Loucy (cell line): ENCODE data around the gene LRRC31.

ENCODE experiments used
- H2AFZ ChIP-seq: fragments of 200-600 bp; sonication (generic); 2 replicates; pipeline ENCODE4 v1.6.0; 2016; ENCODE audit warnings: antibody characterized with exemption, mild to moderate bottlenecking, low read length, moderate library complexity
- H3F3A ChIP-seq: fragments of 200-600 bp; 2 replicates; pipeline ENCODE4 v1.6.0; 2016; ENCODE audit warnings: antibody characterized with exemption, low read depth, mild to moderate bottlenecking
- H3K27me3 ChIP-seq: fragments of 200-600 bp; sonication (generic); 2 replicates; pipeline ENCODE4 v1.6.1; 2014; ENCODE audit warnings: low read length, mild to moderate bottlenecking; ENCODE audit not compliant: insufficient read depth, poor library complexity, severe bottlenecking
- H3K36me3 ChIP-seq: fragments of 200-600 bp; sonication (generic); 2 replicates; pipeline ENCODE4 v1.6.1; 2016; ENCODE audit warnings: low read length; ENCODE audit not compliant: insufficient read depth
- H3K4me1 ChIP-seq: fragments of 200-600 bp; sonication (generic); 2 replicates; pipeline ENCODE4 v1.5.1; 2014; ENCODE audit warnings: low read length, mild to moderate bottlenecking; ENCODE audit not compliant: insufficient read depth, poor library complexity, severe bottlenecking
- H3K4me2 ChIP-seq: fragments of 200-600 bp; sonication (generic); 2 replicates; pipeline ENCODE4 v1.6.0; 2014; ENCODE audit warnings: antibody characterized with exemption, low read length, low read depth, mild to moderate bottlenecking; ENCODE audit not compliant: poor library complexity, severe bottlenecking
- H3K4me3 ChIP-seq: fragments of 200-600 bp; sonication (generic); 2 replicates; pipeline ENCODE4 v1.5.1; 2014; ENCODE audit warnings: low read length, mild to moderate bottlenecking, mixed read lengths; ENCODE audit not compliant: poor library complexity, severe bottlenecking
- H3K79me2 ChIP-seq: fragments of 200-600 bp; sonication (generic); 2 replicates; pipeline ENCODE4 v1.6.1; 2014; ENCODE audit warnings: low read length; ENCODE audit not compliant: insufficient read depth
- H3K9ac ChIP-seq: fragments of 200-600 bp; sonication (generic); 2 replicates; pipeline ENCODE4 v1.6.0; 2014; ENCODE audit warnings: mild to moderate bottlenecking, low read depth, low read length, moderate library complexity; ENCODE audit not compliant: poor library complexity, severe bottlenecking
- H3K9me2 ChIP-seq: fragments of 200-600 bp; sonication (generic); replicated peaks from 2 replicates; pipeline ENCODE4 v1.6.1; 2016; ENCODE audit warnings: low read depth, low read length, mixed read lengths
- H3K9me3 ChIP-seq: fragments of 200-600 bp; sonication (generic); 2 replicates; pipeline ENCODE4 v1.6.1; 2014; ENCODE audit warnings: mild to moderate bottlenecking, antibody characterized with exemption, low read length, low read depth; ENCODE audit not compliant: insufficient read depth
- H4K20me1 ChIP-seq: fragments of 200-600 bp; sonication (generic); 2 replicates; pipeline ENCODE4 v1.6.0; 2014; ENCODE audit warnings: antibody characterized with exemption, low read length, mild to moderate bottlenecking; ENCODE audit not compliant: insufficient read depth, poor library complexity, severe bottlenecking
- CTCF ChIP-seq: fragments of 200-600 bp; sonication (generic); conservative IDR thresholded peaks from 2 replicates; pipeline ENCODE4 v1.5.1; 2014; ENCODE audit warnings: mild to moderate bottlenecking, antibody characterized with exemption, low read length
- EZH2phosphoT487 ChIP-seq: fragments of 200-600 bp; IDR thresholded peaks from 2 replicates; pipeline ENCODE4 v1.6.1; 2018; ENCODE audit warnings: antibody characterized with exemption, mild to moderate bottlenecking, moderate library complexity, borderline replicate concordance

Gene LRRC31

GRCh38 chr3:169861871-169862270 lies 7.9 kb downstream of the LRRC31 start:
- no peaks in the 10 kb centered on the region for H3K9me2 ChIP-seq
- H3K79me2 ChIP-seq: no peaks in the 10 kb centered on the region
- H3K4me1 ChIP-seq: peaks cover 3% of the 10 kb centered on the region
- no peaks in the 10 kb centered on the region for H3K36me3 ChIP-seq
- peaks cover 46% of the 10 kb centered on the region for H3K27me3 ChIP-seq
- H3K9ac ChIP-seq: no peak overlapping the region
- TF ChIP-seq CTCF (no peak), EZH2phosphoT487 (no peak)
- H2AFZ ChIP-seq: no peak overlapping the region
- H3K4me2 ChIP-seq: no peak overlapping the region
- H4K20me1 ChIP-seq: no peaks in the 10 kb centered on the region
- H3K4me3 ChIP-seq: no peak overlapping the region
- no peaks in the 10 kb centered on the region for H3F3A ChIP-seq
- H3K9me3 ChIP-seq: no peaks in the 10 kb centered on the region

GRCh38 chr3:169857811-169858210 lies 11.9 kb downstream of the LRRC31 start:
- no peak overlapping the region for H3K4me2 ChIP-seq
- TF ChIP-seq CTCF: no peak
- no peak for TF ChIP-seq EZH2phosphoT487

GRCh38 chr3:169855514-169855913 lies 14.2 kb downstream of the LRRC31 start:
- Histone ChIP-seq H3K79me2 (no peaks in the 10 kb centered on the region), H3K9me3 (no peaks in the 10 kb centered on the region), H2AFZ (no peak overlapping the region), H3K36me3 (no peaks in the 10 kb centered on the region), H3F3A (no peaks in the 10 kb centered on the region), H3K27me3 (peaks cover 17% of the 10 kb centered on the region), H4K20me1 (no peaks in the 10 kb centered on the region), H3K4me1 (no peaks in the 10 kb centered on the region), H3K4me2 (no peak overlapping the region), H3K9ac (no peak overlapping the region), H3K4me3 (no peak overlapping the region), H3K9me2 (no peaks in the 10 kb centered on the region)
- TF ChIP-seq CTCF: no peak
- no peak for TF ChIP-seq EZH2phosphoT487

More at GRCh38 chr3:169857811-169858210, 11.9 kb downstream of the LRRC31 start:
- Histone ChIP-seq H3K9me2 (no peaks in the 10 kb centered on the region), H3K36me3 (no peaks in the 10 kb centered on the region), H3K27me3 (peaks cover 28% of the 10 kb centered on the region), H3K4me1 (no peaks in the 10 kb centered on the region), H3K4me3 (no peak overlapping the region), H3K9me3 (no peaks in the 10 kb centered on the region), H2AFZ (no peak overlapping the region), H3K9ac (no peak overlapping the region), H3F3A (no peaks in the 10 kb centered on the region), H4K20me1 (no peaks in the 10 kb centered on the region), H3K79me2 (no peaks in the 10 kb centered on the region)
